IMR-90 (cell line): ENCODE results near the gene SFXN3. TPM values are rescaled to one million over a fixed set of nuclear protein-coding genes. Genes with fewer than 3 reads are reported as not detected.
A peak's percentile ranks its signal among the peaks of the same experiment; 100 is the strongest.

Source experiments
- ATAC-seq: fragments of 200-7000 bp; cut with Tn5 transposase; 2 replicates; pipeline ENCODE4 v1.9.1; 2020; ENCODE audit warnings: low read depth, mild to moderate bottlenecking, moderate library complexity
- BruUV-seq: library from RNA; stranded (reverse); fragments of 400-500 nt; replicated peaks from 2 replicates; lab custom pipeline; 2021; lab: Mats Ljungman, UMichigan
- CTCF ChIA-PET: fragments of 300-600 bp; formaldehyde crosslinking; extraction: SDS; loops from one replicate; lab custom pipeline; 2021; ENCODE audit warnings: antibody characterized with exemption; lab: Yijun Ruan, JAX
- POLR2A ChIA-PET: fragments of 300-600 bp; sonication (Branson Sonifier 250); formaldehyde crosslinking; loops from one replicate; lab custom pipeline; 2022; ENCODE audit warnings: antibody characterized with exemption; ENCODE audit not compliant: unreplicated experiment; lab: Charles Lee
- DNase-seq: peaks from one replicate; pipeline ENCODE4 v3.0.0; 2013
- H2AFZ ChIP-seq: replicated peaks from 2 replicates; pipeline ENCODE3; 2013; ENCODE audit warnings: low read length, mild to moderate bottlenecking; ENCODE audit not compliant: poor library complexity
- H2AK5ac ChIP-seq: 2 replicates; pipeline ENCODE4 v1.6.1; 2013; ENCODE audit warnings: low read depth, low read length, inconsistent platforms
- H2AK9ac ChIP-seq: replicated peaks from 2 replicates; pipeline ENCODE3; 2013; ENCODE audit warnings: mild to moderate bottlenecking, low read depth, low read length, moderate library complexity; ENCODE audit not compliant: poor library complexity
- H2BK120ac ChIP-seq: 2 replicates; pipeline ENCODE4 v1.6.1; 2013; ENCODE audit warnings: low read depth, low read length, inconsistent platforms
- H2BK15ac ChIP-seq: 3 replicates; pipeline ENCODE4 v1.6.1; 2013; ENCODE audit warnings: low read depth, low read length, inconsistent platforms
- H2BK20ac ChIP-seq: 2 replicates; pipeline ENCODE4 v1.6.1; 2013; ENCODE audit warnings: low read depth, mild to moderate bottlenecking, inconsistent platforms, low read length, moderate library complexity
- H2BK5ac ChIP-seq: 2 replicates; pipeline ENCODE4 v1.6.1; 2013; ENCODE audit warnings: mild to moderate bottlenecking, low read depth, low read length, inconsistent platforms; ENCODE audit not compliant: poor library complexity, severe bottlenecking
- H3K14ac ChIP-seq: replicated peaks from 2 replicates; pipeline ENCODE4 v1.6.1; 2013; ENCODE audit warnings: low read depth, low read length, inconsistent platforms
- H3K18ac ChIP-seq: 2 replicates; pipeline ENCODE4 v1.6.1; 2013; ENCODE audit warnings: low read depth, low read length, control low read depth
- H3K23ac ChIP-seq: 2 replicates; pipeline ENCODE4 v1.6.1; 2013; ENCODE audit warnings: low read depth, low read length, inconsistent platforms
- H3K27ac ChIP-seq: 2 replicates; pipeline ENCODE4 v1.5.1; 2013; ENCODE audit warnings: mild to moderate bottlenecking, control low read depth, low read length; ENCODE audit not compliant: insufficient read depth
- H3K27me3 ChIP-seq: 2 replicates; pipeline ENCODE4 v1.6.1; 2013; ENCODE audit warnings: low read length; ENCODE audit not compliant: control insufficient read depth, insufficient read depth
- H3K36me3 ChIP-seq: 2 replicates; pipeline ENCODE4 v1.6.1; 2013; ENCODE audit warnings: low read length, mixed read lengths; ENCODE audit not compliant: control insufficient read depth, insufficient read depth
- H3K4ac ChIP-seq: 2 replicates; pipeline ENCODE4 v1.6.1; 2013; ENCODE audit warnings: low read depth, low read length, inconsistent platforms
- H3K4me1 ChIP-seq: 2 replicates; pipeline ENCODE4 v1.6.1; 2013; ENCODE audit warnings: low read length, mixed read lengths; ENCODE audit not compliant: control insufficient read depth, insufficient read depth
- H3K4me2 ChIP-seq: 2 replicates; pipeline ENCODE4 v1.6.1; 2013; ENCODE audit warnings: low read depth, mild to moderate bottlenecking, control low read depth, low read length, moderate library complexity
- H3K4me3 ChIP-seq: 2 replicates; pipeline ENCODE4 v1.5.1; 2013; ENCODE audit warnings: low read depth, mild to moderate bottlenecking, control low read depth, low read length, moderate library complexity; ENCODE audit not compliant: insufficient read depth
- H3K56ac ChIP-seq: 2 replicates; pipeline ENCODE4 v1.6.1; 2013; ENCODE audit warnings: low read length, inconsistent platforms; ENCODE audit not compliant: insufficient read depth; ENCODE audit errors: extremely low read depth
- H3K79me1 ChIP-seq, 2 experiments: 2 replicates each; pipeline ENCODE4 v1.6.1; 2013; ENCODE audit warnings: low read length in 2 of 2, inconsistent platforms in 1 of 2, low read depth in 1 of 2
- H3K9ac ChIP-seq: 2 replicates; pipeline ENCODE4 v1.6.1; 2013; ENCODE audit warnings: low read depth, low read length, control low read depth
- H3K9me1 ChIP-seq: 2 replicates; pipeline ENCODE4 v1.6.1; 2013; ENCODE audit warnings: low read length, inconsistent platforms; ENCODE audit not compliant: insufficient read depth
- H3K9me3 ChIP-seq: 2 replicates; pipeline ENCODE4 v1.6.1; 2013; ENCODE audit warnings: low read length; ENCODE audit not compliant: control insufficient read depth, insufficient read depth
- H4K20me1 ChIP-seq: 2 replicates; pipeline ENCODE4 v1.6.1; 2013; ENCODE audit warnings: low read length, inconsistent platforms; ENCODE audit not compliant: insufficient read depth
- H4K5ac ChIP-seq: 2 replicates; pipeline ENCODE4 v1.6.1; 2013; ENCODE audit warnings: mild to moderate bottlenecking, low read depth, low read length, control low read depth
- H4K8ac ChIP-seq, 2 experiments: 2 replicates each; pipeline ENCODE4 v1.6.1; 2013; ENCODE audit warnings: low read depth in 2 of 2, low read length in 2 of 2, control low read depth in 1 of 2, inconsistent platforms in 1 of 2
- H4K91ac ChIP-seq: 2 replicates; pipeline ENCODE4 v1.6.1; 2013; ENCODE audit warnings: low read depth, low read length, inconsistent platforms; ENCODE audit not compliant: insufficient read depth
- BHLHE40 ChIP-seq: fragments of 150-350 bp; IDR thresholded peaks from 2 replicates; pipeline ENCODE4 v1.6.1; 2016; ENCODE audit warnings: mild to moderate bottlenecking, low read depth, low read length
- FOS ChIP-seq: fragments of 150-350 bp; IDR thresholded peaks from 2 replicates; pipeline ENCODE4 v1.6.1; 2016; ENCODE audit warnings: low read depth, low read length
- WGBS, 2 experiments: methylation state at CpG; one replicate each; pipeline versions ENCODE4 v1.1.5 to v1.1.7; 2013; ENCODE audit warnings: missing lambda C conversion rate in 2 of 2; ENCODE audit not compliant: insufficient read length in 1 of 2; ENCODE audit errors: extremely low coverage in 2 of 2; 5-methylcytosine and 5-hydroxymethylcytosine counted together
- dilution Hi-C: fragments of 300-500 bp; cut with HindIII; formaldehyde crosslinking; loops from one replicate; pipeline ENCODE4 v1.14.3; 2018; ENCODE audit warnings: low sequenced_read_pairs; ENCODE audit not compliant: unreplicated experiment
- in situ Hi-C: fragments of 300-500 bp; cut with MboI; formaldehyde crosslinking; loops from 3 replicates; pipeline ENCODE4 v1.14.3; 2019; ENCODE audit warnings: low sequenced_read_pairs, inconsistent platforms, mixed read lengths
- intact Hi-C: fragments of 100-400 bp; cut with micrococcal nuclease; formaldehyde crosslinking; loops from 2 replicates; pipeline ENCODE4 v1.10.0; 2022
- polyA plus RNA-seq, 3 experiments: library from polyadenylated mRNA; depleted of rRNA; stranded (reverse); fragments of >200 nt; gene quantifications; 2 replicates each; pipeline ENCODE4 v1.2.3, GENCODE V29; 2012; ENCODE audit warnings: low replicate concordance in 1 of 3
- total RNA-seq: library from RNA; depleted of rRNA; stranded (reverse); fragments of >200 nt; gene quantifications from 2 replicates; pipeline ENCODE4 v1.2.3, GENCODE V29; 2012

Gene SFXN3
- total and polyA plus RNA-seq, 2 of the 4 experiments (the other 2 are of a cell fraction), result 64.7 to 77.2 TPM

DNA sequence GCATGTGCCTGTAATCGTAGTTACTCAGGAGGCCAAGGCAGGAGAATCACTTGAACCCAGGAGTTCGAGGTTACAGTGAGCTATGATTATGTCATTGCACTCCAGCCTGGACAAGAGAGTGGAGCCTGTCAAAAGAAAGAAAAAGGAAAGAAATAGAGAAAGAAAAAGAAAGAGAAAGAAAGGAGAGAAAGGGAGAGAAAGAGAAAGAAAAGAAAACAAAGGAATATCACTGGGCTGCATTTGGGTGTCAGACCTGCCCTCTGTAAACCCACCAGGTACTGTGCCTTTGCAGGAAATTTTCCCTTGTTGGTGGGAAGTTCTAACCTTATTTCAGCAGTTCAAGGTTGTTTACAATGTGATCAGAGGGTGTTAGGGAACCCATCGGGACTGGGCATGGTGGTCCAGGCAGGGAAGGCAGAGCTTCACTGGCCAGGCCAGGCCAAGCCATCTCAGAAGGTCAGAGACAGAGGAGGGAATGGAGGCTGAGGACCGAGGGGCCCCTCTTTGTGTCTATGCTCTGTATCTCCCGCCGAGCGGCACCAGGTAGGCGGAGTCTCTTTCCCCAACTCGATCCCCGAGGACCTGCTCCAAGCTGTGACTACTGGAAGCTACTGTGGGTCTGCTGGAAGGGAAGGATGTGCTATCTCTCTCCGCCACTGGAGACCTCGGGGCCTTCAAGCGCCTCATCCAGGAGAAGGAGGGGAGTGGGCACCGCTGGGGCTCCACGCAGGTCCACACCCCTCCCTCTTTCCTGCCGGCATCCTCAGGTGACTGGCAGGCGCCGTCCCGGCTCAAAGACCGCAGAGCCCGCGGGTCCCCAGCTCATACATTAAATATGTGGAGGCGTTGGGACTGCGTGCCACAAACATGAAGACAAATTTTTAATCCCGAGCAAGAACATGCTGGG lies 15.6 kb downstream of the SFXN3 start:
- H3K9me1 ChIP-seq, result peaks cover 8% of the 10 kb centered on the region; the same call in 1 of the 2 replicates
- no peak overlapping the region for H3K14ac ChIP-seq
- H3K9ac ChIP-seq, result no peak overlapping the region
- H3K56ac ChIP-seq, result no peak overlapping the region
- H3K4ac ChIP-seq, result peak overlapping the region; percentile 59; the same call in 1 of the 2 replicates
- peak overlapping the region; percentile 59 for H2BK120ac ChIP-seq
- ATAC-seq (no peak), DNase-seq (peak; percentile 11)
- WGBS, 2 experiments, result 34% methylated on average over 8 of the region's 25 CpGs; no CpG with 5 or more reads in 1 of the 2 experiments
- 0 out of 2 replicates have a peak, but pooled peaks have one; percentile 7 for TF ChIP-seq BHLHE40
- TF ChIP-seq FOS, result no peak
- H3K79me1 ChIP-seq, result peaks cover 0 to 6% of the 10 kb centered on the region in 2 experiments; a peak in 2 of 4 replicates
- no peak overlapping the region for H4K5ac ChIP-seq
- H3K27ac ChIP-seq, result no peak overlapping the region
- intact Hi-C loops, result no loop called here
- H2BK20ac ChIP-seq, result 0 out of 2 replicates have a peak overlapping the region, but pooled peaks have one; percentile 17
- H2BK15ac ChIP-seq, result no peak overlapping the region
- no peaks in the 10 kb centered on the region for H4K20me1 ChIP-seq
- H3K36me3 ChIP-seq, result no peaks in the 10 kb centered on the region
- peak overlapping the region; percentile 80 for H2AFZ ChIP-seq
- H2AK5ac ChIP-seq, result peak overlapping the region; percentile 35; the same call in 1 of the 2 replicates
- H3K9me3 ChIP-seq, result no peaks in the 10 kb centered on the region
- no peak overlapping the region for H3K4me3 ChIP-seq
- POLR2A ChIA-PET, result interaction anchor here (0.5 kb wide), 1 partner anchor 16 kb away, joined by 3 read pairs; no protein-coding TSS in a partner anchor
- H3K23ac ChIP-seq, result peak overlapping the region; percentile 26; the same call in 1 of the 2 replicates
- no peak overlapping the region for H3K4me2 ChIP-seq
- no peak overlapping the region for H2BK5ac ChIP-seq
- peak overlapping the region; percentile 45 for H4K91ac ChIP-seq
- BruUV-seq, result no TSS peak
- H4K8ac ChIP-seq, result peak overlapping the region; percentile 58 to 63; a peak in 1 of 4 replicates
- CTCF ChIA-PET, result interaction anchor here (0.7 to 1.3 kb wide), 2 partner anchors 11 to 15 kb away, joined by 3 read pairs; partner anchors contain the start of gene KAZALD1
- no peak overlapping the region for H3K18ac ChIP-seq
- peak overlapping the region; percentile 60 for H2AK9ac ChIP-seq
- dilution Hi-C loops, result no loop called here
- H3K4me1 ChIP-seq, result peaks cover 14% of the 10 kb centered on the region
- in situ Hi-C loops, result no loop called here
- H3K27me3 ChIP-seq, result peaks cover 19% of the 10 kb centered on the region
